ENCODE data around the gene CDH4. TPM values are rescaled to one million over a fixed set of nuclear protein-coding genes. Genes with fewer than 3 reads are reported as not detected.

CDH4 gene
- total and polyA plus RNA-seq, 4 donors = 0.06 to 0.10 TPM; not detected in 2

- 66 to 68% methylated on average over 15 of the region's 15 CpGs for WGBS, 2 donors
- Histone ChIP-seq H3K36me3 (ENCODE audit: control insufficient read depth in 1 of 2, insufficient read depth in 2 of 2, low read length in 1 of 2) (no peaks in the 10 kb centered on the region), H3K9me3 (ENCODE audit: control insufficient read depth, low read length) (no peaks in the 10 kb centered on the region), H3K4me1 (ENCODE audit: control insufficient read depth in 1 of 2, insufficient read depth in 2 of 2, low read length in 2 of 2) (no peaks in the 10 kb centered on the region), H3K4me3 (ENCODE audit: low read length in 2 of 2) (no peak overlapping the region), H3K27me3 (ENCODE audit: control insufficient read depth in 1 of 2, insufficient read depth in 2 of 2, low read length in 1 of 2) (no peaks in the 10 kb centered on the region), H3K27ac (ENCODE audit: low read depth in 1 of 2, low read length in 2 of 2) (no peak overlapping the region)
- peak in 1 of 2 donors; percentile 57 for DNase-seq
- intact Hi-C loops (cut with DNase I) = no loop called here
- no peak for ATAC-seq (ENCODE audit: low FRiP score)
These were observed 405.8 kb downstream of the CDH4 start for GRCh38 chr20:61657721-61658377.

GRCh38 chr20:61658563-61658962 is 406.5 kb downstream of the CDH4 start:
- Histone ChIP-seq H3K36me3 (ENCODE audit: control insufficient read depth in 1 of 2, insufficient read depth in 2 of 2, low read length in 1 of 2) (no peaks in the 10 kb centered on the region), H3K27me3 (ENCODE audit: control insufficient read depth in 1 of 2, insufficient read depth in 2 of 2, low read length in 1 of 2) (no peaks in the 10 kb centered on the region), H3K27ac (ENCODE audit: low read depth in 1 of 2, low read length in 2 of 2) (no peak overlapping the region), H3K4me1 (ENCODE audit: control insufficient read depth in 1 of 2, insufficient read depth in 2 of 2, low read length in 2 of 2) (no peaks in the 10 kb centered on the region), H3K4me3 (ENCODE audit: low read length in 2 of 2) (no peak overlapping the region), H3K9me3 (ENCODE audit: control insufficient read depth, low read length) (no peaks in the 10 kb centered on the region)
- ATAC-seq (ENCODE audit: low FRiP score) (no peak), DNase-seq (no peak)
- 87 to 88% methylated on average over 6 of the region's 6 CpGs for WGBS, 2 donors
- intact Hi-C loops (cut with DNase I) = no loop called here

GRCh38 chr20:61659246-61659993 is 407.4 kb downstream of the CDH4 start:
- 53 to 59% methylated on average over 9 to 11 of the region's 11 CpGs for WGBS, 2 donors
- no peaks in the 10 kb centered on the region for H3K36me3 ChIP-seq (ENCODE audit: control insufficient read depth in 1 of 2, insufficient read depth in 2 of 2, low read length in 1 of 2)
- intact Hi-C loops (cut with DNase I) = no loop called here
- H3K4me1 ChIP-seq (ENCODE audit: control insufficient read depth in 1 of 2, insufficient read depth in 2 of 2, low read length in 2 of 2) = no peaks in the 10 kb centered on the region
- H3K9me3 ChIP-seq (ENCODE audit: control insufficient read depth, low read length) = no peaks in the 10 kb centered on the region
- H3K27me3 ChIP-seq (ENCODE audit: control insufficient read depth in 1 of 2, insufficient read depth in 2 of 2, low read length in 1 of 2) = no peaks in the 10 kb centered on the region
- ATAC-seq (ENCODE audit: low FRiP score) (no peak), DNase-seq (no peak)
- H3K4me3 ChIP-seq (ENCODE audit: low read length in 2 of 2) = no peak overlapping the region
- H3K27ac ChIP-seq (ENCODE audit: low read depth in 1 of 2, low read length in 2 of 2) = no peak overlapping the region

GRCh38 chr20:61659994-61660346 is 407.9 kb downstream of the CDH4 start:
- Histone ChIP-seq H3K36me3 (ENCODE audit: control insufficient read depth in 1 of 2, insufficient read depth in 2 of 2, low read length in 1 of 2) (no peaks in the 10 kb centered on the region), H3K27me3 (ENCODE audit: control insufficient read depth in 1 of 2, insufficient read depth in 2 of 2, low read length in 1 of 2) (no peaks in the 10 kb centered on the region), H3K27ac (ENCODE audit: low read depth in 1 of 2, low read length in 2 of 2) (no peak overlapping the region), H3K9me3 (ENCODE audit: control insufficient read depth, low read length) (no peaks in the 10 kb centered on the region), H3K4me1 (ENCODE audit: control insufficient read depth in 1 of 2, insufficient read depth in 2 of 2, low read length in 2 of 2) (no peaks in the 10 kb centered on the region), H3K4me3 (ENCODE audit: low read length in 2 of 2) (no peak overlapping the region)
- intact Hi-C loops (cut with DNase I) = no loop called here
- no peak for DNase-seq
- 62 to 69% methylated on average over 12 to 15 of the region's 15 CpGs for WGBS, 2 donors
- ATAC-seq (ENCODE audit: low FRiP score) = no peak

- Histone ChIP-seq H3K36me3 (ENCODE audit: control insufficient read depth in 1 of 2, insufficient read depth in 2 of 2, low read length in 1 of 2) (no peaks in the 10 kb centered on the region), H3K4me3 (ENCODE audit: low read length in 2 of 2) (no peak overlapping the region), H3K9me3 (ENCODE audit: control insufficient read depth, low read length) (no peaks in the 10 kb centered on the region), H3K27me3 (ENCODE audit: control insufficient read depth in 1 of 2, insufficient read depth in 2 of 2, low read length in 1 of 2) (no peaks in the 10 kb centered on the region), H3K27ac (ENCODE audit: low read depth in 1 of 2, low read length in 2 of 2) (no peak overlapping the region), H3K4me1 (ENCODE audit: control insufficient read depth in 1 of 2, insufficient read depth in 2 of 2, low read length in 2 of 2) (no peaks in the 10 kb centered on the region)
- DNase-seq (peak in 1 of 2 donors; percentile 48), ATAC-seq (ENCODE audit: low FRiP score) (no peak)
- intact Hi-C loops (cut with DNase I) = no loop called here
- WGBS, 2 donors = 72 to 83% methylated on average over 13 of the region's 13 CpGs
These were observed 408.5 kb downstream of the CDH4 start for GRCh38 chr20:61660559-61660958.

GRCh38 chr20:61661025-61661424 is 409.0 kb downstream of the CDH4 start:
- H3K4me3 ChIP-seq (ENCODE audit: low read length in 2 of 2) = no peak overlapping the region
- ATAC-seq (ENCODE audit: low FRiP score) = no peak
- WGBS, 2 donors = 89 to 90% methylated on average over 7 to 8 of the region's 8 CpGs
- no peak overlapping the region for H3K27ac ChIP-seq (ENCODE audit: low read depth in 1 of 2, low read length in 2 of 2)
- H3K27me3 ChIP-seq (ENCODE audit: control insufficient read depth in 1 of 2, insufficient read depth in 2 of 2, low read length in 1 of 2) = no peaks in the 10 kb centered on the region
- intact Hi-C loops (cut with DNase I) = no loop called here
- no peaks in the 10 kb centered on the region for H3K4me1 ChIP-seq (ENCODE audit: control insufficient read depth in 1 of 2, insufficient read depth in 2 of 2, low read length in 2 of 2)
- peak in 1 of 2 donors; percentile 56 for DNase-seq
- H3K9me3 ChIP-seq (ENCODE audit: control insufficient read depth, low read length) = no peaks in the 10 kb centered on the region
- no peaks in the 10 kb centered on the region for H3K36me3 ChIP-seq (ENCODE audit: control insufficient read depth in 1 of 2, insufficient read depth in 2 of 2, low read length in 1 of 2)

- 82 to 93% methylated on average over 13 of the region's 13 CpGs for WGBS, 2 donors
- ATAC-seq (ENCODE audit: low FRiP score) (no peak), DNase-seq (no peak)
- no peak overlapping the region for H3K27ac ChIP-seq (ENCODE audit: low read depth in 1 of 2, low read length in 2 of 2)
- no peaks in the 10 kb centered on the region for H3K36me3 ChIP-seq (ENCODE audit: control insufficient read depth in 1 of 2, insufficient read depth in 2 of 2, low read length in 1 of 2)
- intact Hi-C loops (cut with DNase I) = no loop called here
- no peak overlapping the region for H3K4me3 ChIP-seq (ENCODE audit: low read length in 2 of 2)
- no peaks in the 10 kb centered on the region for H3K4me1 ChIP-seq (ENCODE audit: control insufficient read depth in 1 of 2, insufficient read depth in 2 of 2, low read length in 2 of 2)
- H3K27me3 ChIP-seq (ENCODE audit: control insufficient read depth in 1 of 2, insufficient read depth in 2 of 2, low read length in 1 of 2) = no peaks in the 10 kb centered on the region
- H3K9me3 ChIP-seq (ENCODE audit: control insufficient read depth, low read length) = no peaks in the 10 kb centered on the region
These were observed 409.5 kb downstream of the CDH4 start for GRCh38 chr20:61661583-61661982.

GRCh38 chr20:61662226-61662967 is 410.3 kb downstream of the CDH4 start:
- H3K27ac ChIP-seq (ENCODE audit: low read depth in 1 of 2, low read length in 2 of 2) = no peak overlapping the region
- 75 to 83% methylated on average over 32 of the region's 32 CpGs for WGBS, 2 donors
- H3K9me3 ChIP-seq (ENCODE audit: control insufficient read depth, low read length) = no peaks in the 10 kb centered on the region
- no peaks in the 10 kb centered on the region for H3K4me1 ChIP-seq (ENCODE audit: control insufficient read depth in 1 of 2, insufficient read depth in 2 of 2, low read length in 2 of 2)
- intact Hi-C loops (cut with DNase I) = no loop called here
- no peaks in the 10 kb centered on the region for H3K36me3 ChIP-seq (ENCODE audit: control insufficient read depth in 1 of 2, insufficient read depth in 2 of 2, low read length in 1 of 2)
- H3K4me3 ChIP-seq (ENCODE audit: low read length in 2 of 2) = no peak overlapping the region
- ATAC-seq (ENCODE audit: low FRiP score) (no peak), DNase-seq (no peak)
- H3K27me3 ChIP-seq (ENCODE audit: control insufficient read depth in 1 of 2, insufficient read depth in 2 of 2, low read length in 1 of 2) = no peaks in the 10 kb centered on the region
